Type B pancreatic cell (in vitro differentiated cells): ENCODE data around the gene CYBRD1. TPM values are rescaled to one million over a fixed set of nuclear protein-coding genes. Genes with fewer than 3 reads are reported as not detected.
"Not testable (repeated sequence)": the region's sequence is repeated elsewhere in the genome, so short reads cannot be mapped to it uniquely, and the experiment has no call there.

Source experiments
- DNase-seq: peaks from one replicate; pipeline ENCODE4 v3.0.0; 2021; ENCODE audit warnings: mixed read lengths; ENCODE audit not compliant: unreplicated experiment; ENCODE audit errors: extremely low spot score
- H3K27ac Mint-ChIP-seq: 2 replicates; pipeline ENCODE4 v1.8.0; 2021; ENCODE audit warnings: mild to moderate bottlenecking, mixed read lengths
- H3K27me3 Mint-ChIP-seq: 2 replicates; pipeline ENCODE4 v1.8.0; 2021; ENCODE audit warnings: mixed read lengths
- H3K36me3 Mint-ChIP-seq: 2 replicates; pipeline ENCODE4 v1.8.0; 2021; ENCODE audit warnings: mixed read lengths
- H3K4me1 Mint-ChIP-seq: one replicate; pipeline ENCODE4 v1.8.0; 2021; ENCODE audit warnings: mixed read lengths; ENCODE audit not compliant: unreplicated experiment
- H3K4me3 Mint-ChIP-seq: 2 replicates; pipeline ENCODE4 v1.8.0; 2021; ENCODE audit warnings: mild to moderate bottlenecking, mixed read lengths
- H3K9me3 Mint-ChIP-seq: 2 replicates; pipeline ENCODE4 v1.8.0; 2021; ENCODE audit warnings: mixed read lengths
- total RNA-seq: library from RNA; stranded (reverse); gene quantifications from 2 replicates; pipeline ENCODE4 v1.2.1, GENCODE V29; 2021; ENCODE audit warnings: low replicate concordance
- TF ChIP-seq, protein P1 (sequence below): fragments of 200-600 bp; sonication (generic); conservative IDR thresholded peaks from 2 replicates; pipeline ENCODE4 v1.5.0; 2021; ENCODE audit warnings: antibody characterized with exemption, mild to moderate bottlenecking

Gene CYBRD1
- total RNA-seq, 1 donor from 2014 or later = 21.1 TPM

DNA sequence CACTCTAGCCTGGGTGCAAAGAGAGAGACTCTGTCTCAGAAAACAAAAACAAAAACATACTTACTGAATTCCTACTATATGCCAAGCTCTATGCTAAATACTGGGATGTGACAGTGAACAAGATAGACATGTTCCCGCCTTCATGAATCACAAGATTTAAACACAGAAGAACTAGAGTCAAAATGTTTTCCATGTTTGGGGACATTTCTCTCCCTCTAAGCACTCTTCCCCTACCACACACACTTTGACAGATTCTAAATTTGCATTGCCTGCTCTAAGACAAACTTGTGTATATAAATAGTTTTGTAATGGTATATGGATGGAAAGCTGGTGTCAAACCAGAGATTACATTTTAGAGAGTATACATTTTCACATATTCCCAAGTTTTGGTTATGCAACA is 11.1 kb downstream of the CYBRD1 start:
- no peak overlapping the region for H3K27ac Mint-ChIP-seq
- peaks cover 11% of the 10 kb centered on the region for H3K9me3 Mint-ChIP-seq
- H3K4me3 Mint-ChIP-seq = no peak overlapping the region
- no peaks in the 10 kb centered on the region for H3K27me3 Mint-ChIP-seq
- peaks cover 13% of the 10 kb centered on the region for H3K36me3 Mint-ChIP-seq
- H3K4me1 Mint-ChIP-seq = no peaks in the 10 kb centered on the region
- TF ChIP-seq, protein P1, sequence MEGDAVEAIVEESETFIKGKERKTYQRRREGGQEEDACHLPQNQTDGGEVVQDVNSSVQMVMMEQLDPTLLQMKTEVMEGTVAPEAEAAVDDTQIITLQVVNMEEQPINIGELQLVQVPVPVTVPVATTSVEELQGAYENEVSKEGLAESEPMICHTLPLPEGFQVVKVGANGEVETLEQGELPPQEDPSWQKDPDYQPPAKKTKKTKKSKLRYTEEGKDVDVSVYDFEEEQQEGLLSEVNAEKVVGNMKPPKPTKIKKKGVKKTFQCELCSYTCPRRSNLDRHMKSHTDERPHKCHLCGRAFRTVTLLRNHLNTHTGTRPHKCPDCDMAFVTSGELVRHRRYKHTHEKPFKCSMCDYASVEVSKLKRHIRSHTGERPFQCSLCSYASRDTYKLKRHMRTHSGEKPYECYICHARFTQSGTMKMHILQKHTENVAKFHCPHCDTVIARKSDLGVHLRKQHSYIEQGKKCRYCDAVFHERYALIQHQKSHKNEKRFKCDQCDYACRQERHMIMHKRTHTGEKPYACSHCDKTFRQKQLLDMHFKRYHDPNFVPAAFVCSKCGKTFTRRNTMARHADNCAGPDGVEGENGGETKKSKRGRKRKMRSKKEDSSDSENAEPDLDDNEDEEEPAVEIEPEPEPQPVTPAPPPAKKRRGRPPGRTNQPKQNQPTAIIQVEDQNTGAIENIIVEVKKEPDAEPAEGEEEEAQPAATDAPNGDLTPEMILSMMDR = no peak
- no peak for DNase-seq

DNA sequence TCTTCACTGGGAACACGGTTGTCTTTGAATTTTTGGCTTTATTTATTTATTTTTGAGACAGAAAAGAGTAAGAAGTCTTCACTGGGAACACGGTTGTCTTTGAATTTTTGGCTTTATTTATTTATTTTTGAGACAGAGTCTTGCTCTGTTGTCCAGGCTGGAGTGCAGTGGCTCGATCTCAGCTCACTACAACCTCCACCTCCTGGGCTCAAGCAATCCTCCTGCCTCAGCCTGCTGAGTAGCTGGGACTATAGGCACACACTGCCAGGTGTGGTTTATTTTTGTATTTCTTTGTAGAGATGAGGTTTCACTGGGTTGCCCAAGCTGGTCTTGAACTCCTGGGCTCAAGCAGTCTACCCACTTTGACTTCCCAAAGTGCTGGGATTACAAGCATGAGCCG is 13.3 kb downstream of the CYBRD1 start:
- H3K36me3 Mint-ChIP-seq, DNase-seq, H3K4me1 Mint-ChIP-seq, H3K27me3 Mint-ChIP-seq, H3K4me3 Mint-ChIP-seq, H3K27ac Mint-ChIP-seq, H3K9me3 Mint-ChIP-seq: not testable (repeated sequence)

DNA sequence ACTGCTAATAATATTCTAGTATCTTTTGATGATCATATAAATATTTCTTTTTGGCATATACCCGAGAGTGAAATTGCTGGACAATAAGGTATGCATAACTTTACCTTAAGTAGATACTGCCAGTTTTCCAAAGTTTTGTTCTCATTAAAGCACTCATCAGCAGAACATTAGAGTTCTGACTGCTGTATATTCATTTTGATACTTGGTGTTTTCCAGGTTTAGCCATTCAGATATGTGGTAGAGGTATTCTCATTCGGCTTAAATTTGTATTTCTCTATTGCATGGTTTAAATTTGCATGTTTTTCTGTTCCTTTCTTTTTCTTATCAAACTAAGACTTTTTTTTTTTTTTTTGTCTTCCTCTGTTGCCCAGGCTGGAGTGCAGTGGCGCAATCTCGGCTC is 18.2 kb downstream of the CYBRD1 start:
- DNase-seq = no peak
- Mint-ChIP-seq H3K4me1 (no peaks in the 10 kb centered on the region), H3K4me3 (no peak overlapping the region), H3K27me3 (no peaks in the 10 kb centered on the region), H3K9me3 (no peaks in the 10 kb centered on the region), H3K36me3 (peaks cover 8% of the 10 kb centered on the region), H3K27ac (no peak overlapping the region)
- TF ChIP-seq, protein P1 = no peak

DNA sequence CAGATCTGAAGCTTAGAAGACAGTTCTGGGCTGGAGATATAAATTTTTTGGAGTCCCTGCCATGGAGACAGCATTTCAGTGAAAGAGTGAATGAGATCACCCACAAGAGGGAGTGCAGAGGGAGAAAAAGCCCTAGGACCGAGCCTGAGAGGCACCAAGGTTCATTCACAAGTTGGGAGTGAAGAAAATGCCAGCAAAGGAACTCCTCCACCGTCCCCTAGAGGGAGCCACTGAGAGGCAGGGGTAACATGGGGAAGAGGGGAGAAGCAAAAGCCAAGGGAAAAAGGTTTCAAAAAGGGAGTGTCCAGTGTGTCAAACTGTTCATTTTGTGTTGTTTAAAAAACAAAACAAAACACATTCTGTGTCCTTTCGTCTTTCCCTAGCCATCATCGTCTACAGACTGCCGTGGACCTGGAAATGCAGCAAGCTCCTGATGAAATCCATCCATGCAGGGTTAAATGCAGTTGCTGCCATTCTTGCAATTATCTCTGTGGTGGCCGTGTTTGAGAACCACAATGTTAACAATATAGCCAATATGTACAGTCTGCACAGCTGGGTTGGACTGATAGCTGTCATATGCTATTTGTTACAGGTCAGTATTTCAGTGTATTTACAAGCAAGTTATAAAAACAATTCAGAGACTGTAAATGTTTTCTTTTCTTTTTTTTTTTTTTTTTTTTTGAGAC is 19.1 kb downstream of the CYBRD1 start:
- Mint-ChIP-seq H3K4me1 (no peaks in the 10 kb centered on the region), H3K4me3 (no peak overlapping the region), H3K9me3 (no peaks in the 10 kb centered on the region), H3K36me3 (peaks cover 8% of the 10 kb centered on the region), H3K27me3 (no peaks in the 10 kb centered on the region), H3K27ac (no peak overlapping the region)
- TF ChIP-seq, protein P1 = peak; percentile 65
- DNase-seq = no peak

DNA sequence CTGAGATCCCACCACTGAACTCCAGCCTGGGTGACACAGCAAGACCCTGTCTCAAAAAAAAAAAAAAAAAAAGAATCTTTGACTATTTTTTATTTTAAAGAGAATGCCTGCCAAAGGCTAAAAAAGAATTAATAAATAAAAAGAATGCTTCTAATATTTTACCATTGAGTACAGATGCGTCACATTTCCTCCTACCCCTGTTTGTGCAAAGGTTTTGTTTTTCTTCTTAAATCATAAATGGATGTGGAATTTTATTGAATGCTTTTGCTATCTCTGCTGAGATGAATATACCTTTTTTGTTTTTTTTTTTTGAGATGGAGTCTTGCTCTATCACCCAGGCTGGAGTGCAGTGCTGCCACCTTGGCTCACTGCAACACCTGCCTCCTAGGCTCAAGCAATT is 22.8 kb downstream of the CYBRD1 start:
- Mint-ChIP-seq H3K27ac (no peak overlapping the region), H3K36me3 (peaks cover 6% of the 10 kb centered on the region), H3K4me3 (no peak overlapping the region), H3K27me3 (no peaks in the 10 kb centered on the region), H3K9me3 (no peaks in the 10 kb centered on the region), H3K4me1 (no peaks in the 10 kb centered on the region)
- DNase-seq = no peak
- TF ChIP-seq, protein P1 = no peak

DNA sequence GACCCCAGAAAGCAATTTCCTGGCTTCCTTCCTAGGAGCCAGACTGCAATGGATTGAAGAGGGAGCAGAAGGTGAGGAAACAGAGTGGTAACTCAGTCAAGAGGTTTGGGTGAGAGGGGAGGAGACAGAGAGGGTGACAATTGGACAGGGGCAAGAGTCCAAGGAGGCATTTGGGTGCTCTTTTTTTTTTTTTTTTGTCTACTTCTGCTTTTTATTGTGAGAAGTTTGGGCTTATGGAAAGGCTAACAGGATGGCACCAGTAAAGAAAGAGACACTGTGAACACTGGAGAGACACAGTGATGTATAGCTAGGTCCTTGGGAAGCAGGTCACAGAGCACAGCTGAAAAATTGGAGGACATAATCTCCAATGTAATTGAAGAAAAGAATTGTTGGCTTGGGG is 25.0 kb downstream of the CYBRD1 start:
- DNase-seq = no peak
- no peaks in the 10 kb centered on the region for H3K4me1 Mint-ChIP-seq
- H3K4me3 Mint-ChIP-seq = no peak overlapping the region
- TF ChIP-seq, protein P1 = no peak
- no peaks in the 10 kb centered on the region for H3K27me3 Mint-ChIP-seq
- H3K9me3 Mint-ChIP-seq = no peaks in the 10 kb centered on the region
- no peaks in the 10 kb centered on the region for H3K36me3 Mint-ChIP-seq
- no peak overlapping the region for H3K27ac Mint-ChIP-seq
